Activated T-helper 2 cell treated with anti-CD3 and anti-CD28 coated beads, Interferon-gamma antibody, Interleukin-2, Interleukin-4, amounts not matched to agents 10 μg/mL and 5 μg/mL and 100 μg/mL, durations not matched to agents 14 hours and 24 hours and 36 hours (primary cell): Measurements from ENCODE around the gene PLEKHA6. TPM values are rescaled to one million over a fixed set of nuclear protein-coding genes. Genes with fewer than 3 reads are reported as not detected.
"Not testable (repeated sequence)": the region's sequence is repeated elsewhere in the genome, so short reads cannot be mapped to it uniquely, and the experiment has no call there.

Source experiments
- DNase-seq: peaks from one replicate; pipeline ENCODE4 v3.0.0; 2021; ENCODE audit warnings: low spot score
- H3K27ac Mint-ChIP-seq: one replicate; pipeline ENCODE4 v1.8.0; 2021; ENCODE audit warnings: mixed read lengths
- H3K27me3 Mint-ChIP-seq: one replicate; pipeline ENCODE4 v1.8.0; 2021; ENCODE audit warnings: low read depth, mixed read lengths
- H3K36me3 Mint-ChIP-seq: one replicate; pipeline ENCODE4 v1.8.0; 2021; ENCODE audit warnings: low read depth, mixed read lengths
- H3K4me1 Mint-ChIP-seq: one replicate; pipeline ENCODE4 v1.8.0; 2021; ENCODE audit warnings: low read depth, mixed read lengths
- H3K4me3 Mint-ChIP-seq: one replicate; pipeline ENCODE4 v1.8.0; 2021; ENCODE audit warnings: low read depth, mild to moderate bottlenecking, moderate library complexity, mixed read lengths
- H3K9me3 Mint-ChIP-seq: one replicate; pipeline ENCODE4 v1.8.0; 2021; ENCODE audit warnings: mixed read lengths
- intact Hi-C: fragments of 100-400 bp; cut with micrococcal nuclease; formaldehyde crosslinking; loops from one replicate; pipeline ENCODE4 v1.15.1; 2023
- total RNA-seq: library from RNA; stranded (reverse); gene quantifications from 2 replicates; pipeline ENCODE4 v1.2.3, GENCODE V29; 2022

PLEKHA6 gene
- total RNA-seq, 1 donor from 2014 or later, result 0.52 TPM

DNA sequence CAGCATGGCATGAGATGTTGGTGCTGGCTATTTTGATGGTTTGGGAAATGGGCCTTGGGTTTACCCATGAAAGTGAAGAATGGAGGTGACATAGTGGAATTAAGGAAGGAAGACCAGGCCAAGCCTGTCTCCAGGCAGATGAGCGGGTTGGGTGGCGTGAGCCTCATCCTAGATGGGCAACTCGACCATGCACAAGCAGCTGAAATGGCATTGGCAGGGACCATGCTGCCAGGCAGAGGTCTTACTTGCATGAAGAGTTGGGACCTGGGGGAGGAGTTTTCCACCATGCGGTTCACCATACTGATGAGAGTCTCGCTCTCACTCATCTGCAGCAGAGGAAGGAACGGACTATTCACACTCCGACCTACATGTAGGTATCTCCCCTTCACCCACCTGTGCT is 108.4 kb downstream of the PLEKHA6 start:
- H3K27ac Mint-ChIP-seq, result no peak overlapping the region
- H3K36me3 Mint-ChIP-seq, result no peaks in the 10 kb centered on the region
- H3K4me3 Mint-ChIP-seq, result no peak overlapping the region
- no peaks in the 10 kb centered on the region for H3K27me3 Mint-ChIP-seq
- intact Hi-C loops, result no loop called here
- DNase-seq, result no peak
- no peaks in the 10 kb centered on the region for H3K4me1 Mint-ChIP-seq
- H3K9me3 Mint-ChIP-seq, result no peaks in the 10 kb centered on the region

GRCh38 chr1:204250428-204251030 is 109.2 kb downstream of the PLEKHA6 start:
- Mint-ChIP-seq H3K36me3 (no peaks in the 10 kb centered on the region), H3K4me1 (no peaks in the 10 kb centered on the region), H3K4me3 (no peak overlapping the region), H3K27me3 (no peaks in the 10 kb centered on the region), H3K27ac (no peak overlapping the region), H3K9me3 (no peaks in the 10 kb centered on the region)
- intact Hi-C loops, result no loop called here
- DNase-seq, result no peak

DNA sequence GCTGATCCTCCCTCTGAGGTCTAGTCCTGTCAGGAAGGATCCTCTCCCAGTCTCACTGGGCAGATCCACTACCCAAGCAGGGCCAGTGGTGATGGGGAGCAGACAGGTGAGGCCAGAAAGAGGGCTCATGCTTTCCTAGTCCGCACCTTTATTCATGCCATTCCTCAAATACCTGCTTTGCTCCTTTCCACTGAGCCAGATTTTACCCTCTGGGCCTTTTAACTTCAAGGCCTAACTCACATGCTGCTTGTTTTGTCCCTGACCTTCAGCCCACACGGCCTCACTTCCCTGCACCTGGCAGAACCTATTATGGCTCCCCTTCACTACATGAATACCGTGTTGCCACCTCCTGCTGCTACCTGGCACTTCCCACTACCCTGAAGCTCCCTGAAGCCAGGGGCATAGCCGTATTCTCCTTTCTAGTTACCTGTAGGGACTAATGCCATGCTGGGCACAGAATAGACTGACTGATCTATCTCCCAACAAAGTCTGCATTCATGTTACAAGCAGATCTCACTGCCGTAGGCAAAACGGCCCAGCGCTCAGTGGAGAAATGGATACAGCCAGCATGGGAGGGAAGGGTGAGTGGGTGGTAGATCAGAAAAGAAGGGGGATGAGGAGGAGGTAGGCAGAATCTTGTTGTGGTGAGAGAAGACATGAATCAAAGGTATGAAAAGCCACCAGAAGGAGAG is 109.8 kb downstream of the PLEKHA6 start:
- H3K4me1 Mint-ChIP-seq, result no peaks in the 10 kb centered on the region
- no peaks in the 10 kb centered on the region for H3K9me3 Mint-ChIP-seq
- no peak overlapping the region for H3K4me3 Mint-ChIP-seq
- intact Hi-C loops, result no loop called here
- no peaks in the 10 kb centered on the region for H3K36me3 Mint-ChIP-seq
- H3K27me3 Mint-ChIP-seq, result no peaks in the 10 kb centered on the region
- no peak overlapping the region for H3K27ac Mint-ChIP-seq
- no peak for DNase-seq

GRCh38 chr1:204248954-204249353 is 110.8 kb downstream of the PLEKHA6 start:
- intact Hi-C loops, result no loop called here
- no peaks in the 10 kb centered on the region for H3K27me3 Mint-ChIP-seq
- no peaks in the 10 kb centered on the region for H3K36me3 Mint-ChIP-seq
- DNase-seq, result no peak
- no peak overlapping the region for H3K4me3 Mint-ChIP-seq
- H3K27ac Mint-ChIP-seq, result no peak overlapping the region
- H3K4me1 Mint-ChIP-seq, result no peaks in the 10 kb centered on the region
- no peaks in the 10 kb centered on the region for H3K9me3 Mint-ChIP-seq

- no peak for DNase-seq
- Mint-ChIP-seq H3K27ac (no peak overlapping the region), H3K27me3 (no peaks in the 10 kb centered on the region), H3K4me3 (no peak overlapping the region), H3K9me3 (no peaks in the 10 kb centered on the region), H3K4me1 (no peaks in the 10 kb centered on the region), H3K36me3 (no peaks in the 10 kb centered on the region)
- intact Hi-C loops, result no loop called here
Measured at GRCh38 chr1:204246876-204247275, 112.9 kb downstream of the PLEKHA6 start.

- H3K9me3 Mint-ChIP-seq, result no peaks in the 10 kb centered on the region
- no peak for DNase-seq
- H3K4me1 Mint-ChIP-seq, result no peaks in the 10 kb centered on the region
- no peak overlapping the region for H3K4me3 Mint-ChIP-seq
- H3K27me3 Mint-ChIP-seq, result no peaks in the 10 kb centered on the region
- no peak overlapping the region for H3K27ac Mint-ChIP-seq
- intact Hi-C loops, result no loop called here
- no peaks in the 10 kb centered on the region for H3K36me3 Mint-ChIP-seq
Measured at GRCh38 chr1:204242920-204243319, 116.8 kb downstream of the PLEKHA6 start.

- no peak overlapping the region for H3K27ac Mint-ChIP-seq
- H3K4me1 Mint-ChIP-seq, result no peaks in the 10 kb centered on the region
- no peaks in the 10 kb centered on the region for H3K36me3 Mint-ChIP-seq
- no peak for DNase-seq
- no peak overlapping the region for H3K4me3 Mint-ChIP-seq
- intact Hi-C loops, result no loop called here
- peaks cover 3% of the 10 kb centered on the region for H3K27me3 Mint-ChIP-seq
- no peaks in the 10 kb centered on the region for H3K9me3 Mint-ChIP-seq
Measured at GRCh38 chr1:204241914-204242313, 117.8 kb downstream of the PLEKHA6 start.

GRCh38 chr1:204241050-204241449 is 118.7 kb downstream of the PLEKHA6 start:
- Mint-ChIP-seq H3K36me3 (no peaks in the 10 kb centered on the region), H3K27ac (no peak overlapping the region), H3K27me3 (peaks cover 3% of the 10 kb centered on the region), H3K4me1 (no peaks in the 10 kb centered on the region), H3K9me3 (no peaks in the 10 kb centered on the region), H3K4me3 (no peak overlapping the region)
- no peak for DNase-seq
- intact Hi-C loops, result no loop called here

GRCh38 chr1:204240233-204240632 is 119.5 kb downstream of the PLEKHA6 start:
- H3K4me3 Mint-ChIP-seq, result no peak overlapping the region
- intact Hi-C loops, result no loop called here
- no peak for DNase-seq
- peaks cover 3% of the 10 kb centered on the region for H3K27me3 Mint-ChIP-seq
- H3K9me3 Mint-ChIP-seq, result no peaks in the 10 kb centered on the region
- H3K27ac Mint-ChIP-seq, result no peak overlapping the region
- H3K4me1 Mint-ChIP-seq, result no peaks in the 10 kb centered on the region
- no peaks in the 10 kb centered on the region for H3K36me3 Mint-ChIP-seq

GRCh38 chr1:204239401-204239800 is 120.3 kb downstream of the PLEKHA6 start:
- H3K9me3 Mint-ChIP-seq, H3K27me3 Mint-ChIP-seq, DNase-seq, H3K36me3 Mint-ChIP-seq, H3K4me3 Mint-ChIP-seq, H3K27ac Mint-ChIP-seq, intact Hi-C loops, H3K4me1 Mint-ChIP-seq: not testable (repeated sequence)

GRCh38 chr1:204238520-204238919 is 121.2 kb downstream of the PLEKHA6 start:
- H3K4me3 Mint-ChIP-seq, intact Hi-C loops, DNase-seq, H3K36me3 Mint-ChIP-seq, H3K27me3 Mint-ChIP-seq, H3K9me3 Mint-ChIP-seq, H3K27ac Mint-ChIP-seq, H3K4me1 Mint-ChIP-seq: not testable (repeated sequence)

DNA sequence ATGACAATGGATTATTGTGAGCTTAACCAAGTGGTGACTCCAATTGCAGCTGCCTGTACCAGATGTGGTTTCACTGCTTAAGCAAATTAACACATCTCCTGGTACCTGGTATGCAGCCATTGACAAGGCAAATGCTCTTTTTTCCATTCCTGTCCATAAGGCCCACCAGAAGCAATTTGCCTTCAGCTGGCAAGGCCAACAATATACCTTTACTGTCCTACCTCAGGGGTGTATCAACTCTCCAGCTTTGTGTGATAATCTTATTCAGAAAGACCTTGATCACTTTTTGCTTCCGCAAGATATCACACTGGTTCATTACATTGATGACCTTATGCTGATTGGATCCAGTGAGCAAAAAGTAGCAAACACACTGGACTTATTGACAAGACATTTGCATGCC is 122.2 kb downstream of the PLEKHA6 start:
- H3K27ac Mint-ChIP-seq, H3K4me3 Mint-ChIP-seq, intact Hi-C loops: not testable (repeated sequence)

GRCh38 chr1:204232526-204232925 is 127.2 kb downstream of the PLEKHA6 start:
- intact Hi-C loops, result no loop called here

More for the DNA sequence above, 122.2 kb downstream of the PLEKHA6 start:
- not testable (repeated sequence) for H3K4me1 Mint-ChIP-seq, H3K27me3 Mint-ChIP-seq, H3K9me3 Mint-ChIP-seq, H3K36me3 Mint-ChIP-seq, DNase-seq

More at GRCh38 chr1:204232526-204232925, 127.2 kb downstream of the PLEKHA6 start:
- Mint-ChIP-seq H3K4me1 (no peaks in the 10 kb centered on the region), H3K27ac (no peak overlapping the region), H3K9me3 (no peaks in the 10 kb centered on the region), H3K36me3 (no peaks in the 10 kb centered on the region), H3K4me3 (no peak overlapping the region), H3K27me3 (peaks cover 5% of the 10 kb centered on the region)
- no peak for DNase-seq
